ENCODE data around the gene ENC1. TPM values are rescaled to one million over a fixed set of nuclear protein-coding genes. Genes with fewer than 3 reads are reported as not detected.

The ENC1 gene
- total and polyA plus RNA-seq, 10 of the 15 experiments (the other 5 are each of a cell fraction or from before 2014, with no cell fraction given), result 8.2 to 55.5 (median 32.1) TPM

- no peak for TF ChIP-seq CHD2 (IDR thresholded peaks at IDR 0.05; ENCODE audit: borderline replicate concordance, low read depth, low read length)
- TF ChIP-seq, protein P1, sequence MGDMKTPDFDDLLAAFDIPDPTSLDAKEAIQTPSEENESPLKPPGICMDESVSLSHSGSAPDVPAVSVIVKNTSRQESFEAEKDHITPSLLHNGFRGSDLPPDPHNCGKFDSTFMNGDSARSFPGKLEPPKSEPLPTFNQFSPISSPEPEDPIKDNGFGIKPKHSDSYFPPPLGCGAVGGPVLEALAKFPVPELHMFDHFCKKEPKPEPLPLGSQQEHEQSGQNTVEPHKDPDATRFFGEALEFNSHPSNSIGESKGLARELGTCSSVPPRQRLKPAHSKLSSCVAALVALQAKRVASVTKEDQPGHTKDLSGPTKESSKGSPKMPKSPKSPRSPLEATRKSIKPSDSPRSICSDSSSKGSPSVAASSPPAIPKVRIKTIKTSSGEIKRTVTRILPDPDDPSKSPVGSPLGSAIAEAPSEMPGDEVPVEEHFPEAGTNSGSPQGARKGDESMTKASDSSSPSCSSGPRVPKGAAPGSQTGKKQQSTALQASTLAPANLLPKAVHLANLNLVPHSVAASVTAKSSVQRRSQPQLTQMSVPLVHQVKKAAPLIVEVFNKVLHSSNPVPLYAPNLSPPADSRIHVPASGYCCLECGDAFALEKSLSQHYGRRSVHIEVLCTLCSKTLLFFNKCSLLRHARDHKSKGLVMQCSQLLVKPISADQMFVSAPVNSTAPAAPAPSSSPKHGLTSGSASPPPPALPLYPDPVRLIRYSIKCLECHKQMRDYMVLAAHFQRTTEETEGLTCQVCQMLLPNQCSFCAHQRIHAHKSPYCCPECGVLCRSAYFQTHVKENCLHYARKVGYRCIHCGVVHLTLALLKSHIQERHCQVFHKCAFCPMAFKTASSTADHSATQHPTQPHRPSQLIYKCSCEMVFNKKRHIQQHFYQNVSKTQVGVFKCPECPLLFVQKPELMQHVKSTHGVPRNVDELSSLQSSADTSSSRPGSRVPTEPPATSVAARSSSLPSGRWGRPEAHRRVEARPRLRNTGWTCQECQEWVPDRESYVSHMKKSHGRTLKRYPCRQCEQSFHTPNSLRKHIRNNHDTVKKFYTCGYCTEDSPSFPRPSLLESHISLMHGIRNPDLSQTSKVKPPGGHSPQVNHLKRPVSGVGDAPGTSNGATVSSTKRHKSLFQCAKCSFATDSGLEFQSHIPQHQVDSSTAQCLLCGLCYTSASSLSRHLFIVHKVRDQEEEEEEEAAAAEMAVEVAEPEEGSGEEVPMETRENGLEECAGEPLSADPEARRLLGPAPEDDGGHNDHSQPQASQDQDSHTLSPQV (IDR thresholded peaks at IDR 0.05), result no peak
- no peak for TF ChIP-seq ZZZ3 (IDR thresholded peaks at IDR 0.05; ENCODE audit: control insufficient read depth, insufficient read length, low read depth)
- TF ChIP-seq ZNF384 (IDR thresholded peaks at IDR 0.05; ENCODE audit: borderline replicate concordance, low read depth, low read length), result no peak
- no peak for TF ChIP-seq NFYB (IDR thresholded peaks at IDR 0.05; ENCODE audit: insufficient read depth, low read depth, low read length)
- no peak for TF ChIP-seq RAD51 (IDR thresholded peaks at IDR 0.05)
- TF ChIP-seq ZNF207 (IDR thresholded peaks at IDR 0.05; ENCODE audit: borderline replicate concordance), result no peak
- no peak for TF ChIP-seq SREBF1 (IDR thresholded peaks at IDR 0.05; ENCODE audit: low read length)
- no peak for TF ChIP-seq FOXK2 (IDR thresholded peaks at IDR 0.05)
- peak; percentile 25; the same call in 1 of the 2 replicates for TF ChIP-seq RELB (IDR thresholded peaks at IDR 0.05; ENCODE audit: low read depth)
- TF ChIP-seq RAD21 (IDR thresholded peaks at IDR 0.05; ENCODE audit: insufficient read depth, low read depth, low read length), result no peak
- no peak for TF ChIP-seq PKNOX1 (IDR thresholded peaks at IDR 0.05)
- no peak for TF ChIP-seq MYB (IDR thresholded peaks at IDR 0.05; ENCODE audit: borderline replicate concordance, low read depth, low read length)
- no peak for TF ChIP-seq CBX5 (IDR thresholded peaks at IDR 0.05; ENCODE audit: low read depth)
- no peak for TF ChIP-seq EGR1 (IDR thresholded peaks at IDR 0.05; ENCODE audit: borderline replicate concordance in 1 of 2, low read depth in 2 of 2, low read length in 2 of 2)
- TF ChIP-seq ZNF622 (IDR thresholded peaks at IDR 0.05), result no peak
- TF ChIP-seq NRF1 (conservative IDR thresholded peaks at IDR 0.05; ENCODE audit: low read depth, low read length), result no peak
- TF ChIP-seq SMAD5 (IDR thresholded peaks at IDR 0.05; ENCODE audit: low read depth), result no peak
- no peak for TF ChIP-seq NKRF (conservative IDR thresholded peaks at IDR 0.05)
- no peak for TF ChIP-seq BACH1 (IDR thresholded peaks at IDR 0.05; ENCODE audit: borderline replicate concordance)
- TF ChIP-seq TCF7 (IDR thresholded peaks at IDR 0.05; ENCODE audit: borderline replicate concordance), result 0 out of 2 replicates have a peak, but pooled peaks have one; percentile 13
- no peak for TF ChIP-seq STAT3 (IDR thresholded peaks at IDR 0.05; ENCODE audit: low read depth, low read length)
Observed at GRCh38 chr5:74638970-74639806, 1.3 kb downstream of the ENC1 start (continued).

Measured in GM12878 (cell line).